Right atrium auricular region (tissue), 2 donors: ENCODE results near the gene EP300. TPM values are rescaled to one million over a fixed set of nuclear protein-coding genes. Genes with fewer than 3 reads are reported as not detected.
A peak's percentile ranks its signal among the peaks of the same experiment; 100 is the strongest.

Experiments used
- DNase-seq: peaks from one replicate; pipeline ENCODE4 v3.0.0-alpha.2; 2019; ENCODE audit warnings: low spot score
- H3K27ac ChIP-seq, 2 donors: fragments of 200-600 bp; sonication (generic); 1 replicate in 1 of 2; 2 replicates in 1 of 2; pipeline ENCODE4 v1.5.1; 2016 to 2019
- H3K27me3 ChIP-seq, 2 donors: fragments of 200-600 bp; sonication (generic); one replicate each; pipeline versions ENCODE4 v1.5.1 to v1.6.0; 2017 to 2019
- H3K36me3 ChIP-seq: fragments of 200-600 bp; sonication (generic); one replicate; pipeline ENCODE4 v1.5.1; 2016
- H3K4me1 ChIP-seq, 2 donors: fragments of 200-600 bp; sonication (generic); one replicate each; pipeline versions ENCODE4 v1.5.1 to v1.6.0; 2017 to 2019
- H3K4me3 ChIP-seq, 2 donors: fragments of 200-600 bp; sonication (generic); 1 replicate in 1 of 2; 2 replicates in 1 of 2; pipeline ENCODE4 v1.5.1; 2017 to 2019; ENCODE audit warnings: mild to moderate bottlenecking in 1 of 2, moderate library complexity in 1 of 2
- H3K9me3 ChIP-seq, 2 donors: fragments of 200-600 bp; sonication (generic); one replicate each; pipeline ENCODE4 v1.5.1; 2019
- CTCF ChIP-seq, 2 donors: fragments of 200-600 bp; sonication (generic); IDR thresholded peaks; one replicate each; pipeline ENCODE4 v1.5.1; 2019; ENCODE audit warnings: antibody characterized with exemption in 2 of 2
- total RNA-seq, 2 donors: library from RNA; depleted of rRNA; stranded (reverse); fragments of >200 nt; gene quantifications; one replicate each; pipeline ENCODE4 v1.1.0, GENCODE V29; 2016

EP300 gene
- total RNA-seq, 2 donors from 2014 or later, result 28.0 to 41.7 TPM

- no peaks in the 10 kb centered on the region for H3K27me3 ChIP-seq
- DNase-seq, result no peak
- no peaks in the 10 kb centered on the region for H3K36me3 ChIP-seq
- H3K4me3 ChIP-seq, result no peak overlapping the region
- no peak for TF ChIP-seq CTCF (IDR thresholded peaks at IDR 0.05)
- H3K27ac ChIP-seq, result no peak overlapping the region
- H3K4me1 ChIP-seq, result peaks cover 0 to 14% of the 10 kb centered on the region in 2 donors
- no peaks in the 10 kb centered on the region for H3K9me3 ChIP-seq
Measured at GRCh38 chr22:41203118-41203517, 110.7 kb downstream of the EP300 start.

- H3K27me3 ChIP-seq, result no peaks in the 10 kb centered on the region
- no peak overlapping the region for H3K4me3 ChIP-seq
- peaks cover 0 to 8% of the 10 kb centered on the region in 2 donors for H3K4me1 ChIP-seq
- H3K36me3 ChIP-seq, result no peaks in the 10 kb centered on the region
- no peak for DNase-seq
- H3K27ac ChIP-seq, result no peak overlapping the region
- no peak for TF ChIP-seq CTCF (IDR thresholded peaks at IDR 0.05)
- no peaks in the 10 kb centered on the region for H3K9me3 ChIP-seq
Measured at GRCh38 chr22:41204066-41204465, 111.7 kb downstream of the EP300 start.

GRCh38 chr22:41204992-41205900 lies 112.9 kb downstream of the EP300 start, which contains the start of gene L3MBTL2:
Gene L3MBTL2, plus strand, starts transcription at chr22:41205312. Its CDS starts 51 bp downstream, at chr22:41205363.
- Histone ChIP-seq H3K4me1 (peaks cover 0 to 8% of the 10 kb centered on the region in 2 donors), H3K27ac (peak within 1 kb of the TSS; percentile 65 to 81), H3K36me3 (peaks cover 7% of the 10 kb centered on the region), H3K27me3 (no peaks in the 10 kb centered on the region), H3K9me3 (no peaks in the 10 kb centered on the region), H3K4me3 (peak within 1 kb of the TSS; percentile 73 to 77)
- DNase-seq, result peak; percentile 98
- TF ChIP-seq CTCF (IDR thresholded peaks at IDR 0.05), result no peak

GRCh38 chr22:41206719-41207118 lies 114.3 kb downstream of the EP300 start:
- peaks cover 17% of the 10 kb centered on the region for H3K36me3 ChIP-seq
- H3K4me1 ChIP-seq, result peaks cover 0 to 8% of the 10 kb centered on the region in 2 donors
- H3K4me3 ChIP-seq, result no peak overlapping the region
- no peak for DNase-seq
- no peaks in the 10 kb centered on the region for H3K9me3 ChIP-seq
- H3K27ac ChIP-seq, result no peak overlapping the region
- TF ChIP-seq CTCF (IDR thresholded peaks at IDR 0.05), result no peak
- no peaks in the 10 kb centered on the region for H3K27me3 ChIP-seq

- no peak for TF ChIP-seq CTCF (IDR thresholded peaks at IDR 0.05)
- Histone ChIP-seq H3K9me3 (no peaks in the 10 kb centered on the region), H3K27me3 (no peaks in the 10 kb centered on the region), H3K4me3 (no peak overlapping the region), H3K4me1 (peaks cover 0 to 28% of the 10 kb centered on the region in 2 donors), H3K36me3 (peaks cover 42% of the 10 kb centered on the region), H3K27ac (no peak overlapping the region)
- DNase-seq, result no peak
Measured at GRCh38 chr22:41215409-41215808, 123.0 kb downstream of the EP300 start.
